H1 (cell line): Measurements from ENCODE around the gene WWC2. TPM values are rescaled to one million over a fixed set of nuclear protein-coding genes. Genes with fewer than 3 reads are reported as not detected.

ENCODE experiments used
- GABPA ChIP-seq: IDR thresholded peaks from 2 replicates; pipeline ENCODE4 v1.6.1; 2011; ENCODE audit warnings: mild to moderate bottlenecking, low read length, moderate library complexity, borderline replicate concordance; ENCODE audit not compliant: insufficient read depth
- polyA plus RNA-seq, 7 experiments: library from polyadenylated mRNA; depleted of rRNA in 3 of 7; stranded (reverse) in 5 of 7; unstranded in 2 of 7; fragments of >200 nt in 5 of 7; fragments of 200-250 nt in 2 of 7; gene quantifications; 1 replicate in 5 of 7; 2 replicates in 1 of 7; 4 replicates in 1 of 7; pipeline versions ENCODE4 v1.2.1 to v1.2.3, GENCODE V29; 2011 to 2013; ENCODE audit warnings: missing spikeins in 2 of 7, mixed read lengths in 2 of 7
- total RNA-seq: library from RNA; stranded (reverse); fragmentation: NEBNext Ultra II Directional; extraction: Animal tissue kit (Norgen Biotek cat#: 25700); gene quantifications from 2 replicates; pipeline ENCODE4 v1.2.1, GENCODE V29; 2021
- TF ChIP-seq, protein P1 (sequence below): IDR thresholded peaks from 2 replicates; pipeline ENCODE4 v1.6.1; 2012; ENCODE audit warnings: inconsistent platforms
- TF ChIP-seq, protein P2 (sequence below): IDR thresholded peaks from 2 replicates; pipeline ENCODE4 v1.6.1; 2011; ENCODE audit warnings: low read length, improper control_type of control experiment

The WWC2 gene
- total and polyA plus RNA-seq, 2 of the 8 experiments (the other 6 are each of a cell fraction or from before 2014, with no cell fraction given) = 17.6 to 135 TPM

DNA sequence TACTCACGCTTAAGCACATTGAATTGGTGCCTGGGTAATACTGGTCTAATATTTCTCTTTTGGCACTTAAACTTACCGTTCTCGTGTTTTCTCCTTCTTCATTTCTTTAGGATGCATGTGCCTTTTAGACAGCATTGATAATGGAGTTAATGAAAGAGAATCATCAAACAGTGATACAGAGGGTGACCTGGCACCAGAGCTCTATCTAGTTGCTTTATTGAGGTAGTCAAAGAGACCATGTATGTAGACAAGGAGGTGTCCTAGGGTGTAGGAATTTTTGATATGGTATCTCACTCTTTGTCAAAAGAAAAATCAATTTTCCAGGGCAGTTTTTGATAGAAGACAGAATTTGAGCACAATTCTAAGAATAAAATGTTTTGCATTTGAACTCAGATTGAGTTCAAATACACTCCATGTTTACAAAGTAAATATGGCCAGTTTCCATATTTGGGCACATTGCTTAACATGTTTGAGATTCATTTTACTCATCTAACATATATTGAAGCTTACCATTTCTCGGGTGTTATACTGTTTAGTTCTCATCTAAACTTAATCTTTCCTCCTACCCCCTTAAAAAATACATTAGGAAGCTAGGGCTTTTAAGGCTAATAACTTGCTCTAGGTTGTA is 92.0 kb downstream of the WWC2 start (continued):
- TF ChIP-seq, protein P1, sequence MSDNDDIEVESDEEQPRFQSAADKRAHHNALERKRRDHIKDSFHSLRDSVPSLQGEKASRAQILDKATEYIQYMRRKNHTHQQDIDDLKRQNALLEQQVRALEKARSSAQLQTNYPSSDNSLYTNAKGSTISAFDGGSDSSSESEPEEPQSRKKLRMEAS = no peak
- TF ChIP-seq GABPA = no peak
- TF ChIP-seq, protein P2, sequence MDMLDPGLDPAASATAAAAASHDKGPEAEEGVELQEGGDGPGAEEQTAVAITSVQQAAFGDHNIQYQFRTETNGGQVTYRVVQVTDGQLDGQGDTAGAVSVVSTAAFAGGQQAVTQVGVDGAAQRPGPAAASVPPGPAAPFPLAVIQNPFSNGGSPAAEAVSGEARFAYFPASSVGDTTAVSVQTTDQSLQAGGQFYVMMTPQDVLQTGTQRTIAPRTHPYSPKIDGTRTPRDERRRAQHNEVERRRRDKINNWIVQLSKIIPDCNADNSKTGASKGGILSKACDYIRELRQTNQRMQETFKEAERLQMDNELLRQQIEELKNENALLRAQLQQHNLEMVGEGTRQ = no peak
